Type B pancreatic cell (in vitro differentiated cells): ENCODE data around the gene LRP1B. TPM values are rescaled to one million over a fixed set of nuclear protein-coding genes. Genes with fewer than 3 reads are reported as not detected.

Experiments used
- DNase-seq: peaks from one replicate; pipeline ENCODE4 v3.0.0; 2021; ENCODE audit warnings: mixed read lengths; ENCODE audit not compliant: unreplicated experiment; ENCODE audit errors: extremely low spot score
- H3K27ac Mint-ChIP-seq: 2 replicates; pipeline ENCODE4 v1.8.0; 2021; ENCODE audit warnings: mild to moderate bottlenecking, mixed read lengths
- H3K27me3 Mint-ChIP-seq: 2 replicates; pipeline ENCODE4 v1.8.0; 2021; ENCODE audit warnings: mixed read lengths
- H3K36me3 Mint-ChIP-seq: 2 replicates; pipeline ENCODE4 v1.8.0; 2021; ENCODE audit warnings: mixed read lengths
- H3K4me1 Mint-ChIP-seq: one replicate; pipeline ENCODE4 v1.8.0; 2021; ENCODE audit warnings: mixed read lengths; ENCODE audit not compliant: unreplicated experiment
- H3K4me3 Mint-ChIP-seq: 2 replicates; pipeline ENCODE4 v1.8.0; 2021; ENCODE audit warnings: mild to moderate bottlenecking, mixed read lengths
- H3K9me3 Mint-ChIP-seq: 2 replicates; pipeline ENCODE4 v1.8.0; 2021; ENCODE audit warnings: mixed read lengths
- CTCF ChIP-seq: fragments of 200-600 bp; sonication (generic); conservative IDR thresholded peaks from 2 replicates; pipeline ENCODE4 v1.5.0; 2021; ENCODE audit warnings: antibody characterized with exemption, mild to moderate bottlenecking
- total RNA-seq: library from RNA; stranded (reverse); gene quantifications from 2 replicates; pipeline ENCODE4 v1.2.1, GENCODE V29; 2021; ENCODE audit warnings: low replicate concordance

LRP1B gene
- total RNA-seq, 1 donor from 2014 or later = 16.0 TPM

DNA sequence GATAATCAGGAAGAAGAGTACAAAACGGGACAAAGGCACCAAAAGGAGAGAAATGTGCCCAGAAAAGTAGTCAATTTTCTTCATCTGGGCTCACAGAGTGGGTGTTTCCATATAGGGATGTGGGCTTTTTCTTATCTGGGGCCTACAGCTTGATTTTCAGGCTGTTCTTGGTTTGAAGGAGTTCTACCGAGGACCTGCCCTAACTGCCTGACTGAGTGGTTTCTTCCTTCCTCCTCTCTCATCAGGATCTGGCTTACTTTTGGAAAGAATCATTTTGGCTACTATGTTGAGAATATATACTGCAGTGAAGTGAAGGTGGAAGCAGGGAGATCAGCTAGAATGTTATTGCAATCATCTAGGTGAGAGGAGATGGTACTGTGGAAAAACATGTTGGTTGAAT is 316.7 kb downstream of the LRP1B start:
- H3K27me3 Mint-ChIP-seq = no peaks in the 10 kb centered on the region
- DNase-seq = no peak
- H3K4me3 Mint-ChIP-seq = no peak overlapping the region
- no peak for TF ChIP-seq CTCF
- no peaks in the 10 kb centered on the region for H3K4me1 Mint-ChIP-seq
- no peaks in the 10 kb centered on the region for H3K9me3 Mint-ChIP-seq
- no peaks in the 10 kb centered on the region for H3K36me3 Mint-ChIP-seq
- H3K27ac Mint-ChIP-seq = no peak overlapping the region

DNA sequence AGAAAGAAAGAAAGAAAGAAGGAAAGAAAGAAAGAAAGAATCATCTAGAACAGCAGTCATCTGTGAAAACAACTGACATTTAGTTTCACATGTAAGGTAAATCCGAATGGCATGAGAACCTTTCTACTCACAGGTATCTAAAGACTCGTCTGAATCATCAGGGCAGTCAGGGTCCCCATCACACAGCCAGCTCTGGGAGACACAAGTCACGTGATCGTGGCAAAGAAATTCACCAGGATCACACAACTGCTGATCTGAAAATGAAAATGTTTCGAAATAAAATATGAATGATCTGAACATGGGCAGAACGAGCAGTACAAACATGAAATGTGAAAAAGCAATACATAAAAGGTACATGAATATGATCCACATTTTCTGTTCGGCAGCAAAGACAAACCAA is 320.7 kb downstream of the LRP1B start:
- Mint-ChIP-seq H3K9me3 (no peaks in the 10 kb centered on the region), H3K4me1 (no peaks in the 10 kb centered on the region), H3K4me3 (no peak overlapping the region), H3K36me3 (no peaks in the 10 kb centered on the region), H3K27me3 (no peaks in the 10 kb centered on the region), H3K27ac (no peak overlapping the region)
- no peak for DNase-seq
- TF ChIP-seq CTCF = no peak

- no peaks in the 10 kb centered on the region for H3K36me3 Mint-ChIP-seq
- no peak overlapping the region for H3K4me3 Mint-ChIP-seq
Measured at GRCh38 chr2:141806090-141806489, 324.7 kb downstream of the LRP1B start.

DNA sequence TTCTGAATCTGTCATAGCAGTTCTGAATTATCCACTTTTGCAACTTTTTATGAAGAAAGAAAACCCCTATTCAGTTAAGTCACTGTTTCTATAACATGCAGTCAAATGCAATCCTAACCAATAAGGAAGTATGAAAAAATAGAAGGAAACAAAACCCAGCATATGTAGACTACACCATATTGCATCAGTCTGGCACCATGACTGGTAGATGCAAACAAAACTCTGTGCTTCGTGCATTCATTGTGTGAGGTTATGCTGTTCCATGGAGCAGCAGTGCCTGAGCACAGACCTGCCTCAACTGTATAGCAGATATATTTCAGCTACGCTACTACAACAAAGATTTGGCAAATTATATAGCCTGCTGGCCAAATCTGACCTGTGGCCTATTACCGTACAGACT is 325.5 kb downstream of the LRP1B start:
- no peak overlapping the region for H3K4me3 Mint-ChIP-seq
- no peaks in the 10 kb centered on the region for H3K36me3 Mint-ChIP-seq

More at GRCh38 chr2:141806090-141806489, 324.7 kb downstream of the LRP1B start:
- DNase-seq = no peak
- H3K27ac Mint-ChIP-seq = no peak overlapping the region
- H3K27me3 Mint-ChIP-seq = no peaks in the 10 kb centered on the region
- TF ChIP-seq CTCF = no peak
- H3K9me3 Mint-ChIP-seq = no peaks in the 10 kb centered on the region
- no peaks in the 10 kb centered on the region for H3K4me1 Mint-ChIP-seq

DNA sequence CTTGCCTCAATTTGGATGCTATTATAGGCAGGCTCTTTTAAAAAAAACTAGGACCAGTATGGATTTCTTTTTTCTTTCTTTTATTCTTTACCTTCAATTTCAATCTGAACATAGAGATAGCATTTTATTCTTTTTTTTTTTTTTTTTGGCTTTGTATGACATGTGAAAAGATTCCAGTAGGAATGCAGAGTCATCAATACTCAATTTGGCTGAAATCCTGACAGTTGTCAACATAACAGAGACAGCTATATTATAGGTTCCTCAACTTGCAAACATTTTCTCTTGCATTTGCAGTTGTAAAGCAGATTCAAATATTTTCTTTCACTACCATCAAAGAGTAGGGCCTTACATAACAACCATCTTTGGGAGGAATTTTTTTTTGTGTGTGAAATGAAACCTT is 334.4 kb downstream of the LRP1B start:
- no peak for TF ChIP-seq CTCF
- no peak overlapping the region for H3K27ac Mint-ChIP-seq
- no peaks in the 10 kb centered on the region for H3K4me1 Mint-ChIP-seq
- no peaks in the 10 kb centered on the region for H3K27me3 Mint-ChIP-seq
- no peaks in the 10 kb centered on the region for H3K9me3 Mint-ChIP-seq
- H3K4me3 Mint-ChIP-seq = no peak overlapping the region
- H3K36me3 Mint-ChIP-seq = no peaks in the 10 kb centered on the region
- no peak for DNase-seq

More for the DNA sequence above, 325.5 kb downstream of the LRP1B start:
- H3K27ac Mint-ChIP-seq = no peak overlapping the region
- DNase-seq = no peak
- H3K27me3 Mint-ChIP-seq = no peaks in the 10 kb centered on the region
- TF ChIP-seq CTCF = no peak
- H3K4me1 Mint-ChIP-seq = no peaks in the 10 kb centered on the region
- no peaks in the 10 kb centered on the region for H3K9me3 Mint-ChIP-seq

- H3K27me3 Mint-ChIP-seq = no peaks in the 10 kb centered on the region
- no peak for DNase-seq
- H3K4me1 Mint-ChIP-seq = no peaks in the 10 kb centered on the region
- no peak for TF ChIP-seq CTCF
- no peak overlapping the region for H3K27ac Mint-ChIP-seq
- H3K4me3 Mint-ChIP-seq = no peak overlapping the region
- peaks cover 3% of the 10 kb centered on the region for H3K9me3 Mint-ChIP-seq
- no peaks in the 10 kb centered on the region for H3K36me3 Mint-ChIP-seq
Measured at GRCh38 chr2:141791521-141791920, 339.3 kb downstream of the LRP1B start.
